ENCODE measurements around the gene SMIM43. TPM values are rescaled to one million over a fixed set of nuclear protein-coding genes. Genes with fewer than 3 reads are reported as not detected.

SMIM43 gene
- total and polyA plus RNA-seq, 2 of the 8 experiments (the other 6 are each of a cell fraction or from before 2014, with no cell fraction given) = 0.50 to 0.94 TPM

DNA sequence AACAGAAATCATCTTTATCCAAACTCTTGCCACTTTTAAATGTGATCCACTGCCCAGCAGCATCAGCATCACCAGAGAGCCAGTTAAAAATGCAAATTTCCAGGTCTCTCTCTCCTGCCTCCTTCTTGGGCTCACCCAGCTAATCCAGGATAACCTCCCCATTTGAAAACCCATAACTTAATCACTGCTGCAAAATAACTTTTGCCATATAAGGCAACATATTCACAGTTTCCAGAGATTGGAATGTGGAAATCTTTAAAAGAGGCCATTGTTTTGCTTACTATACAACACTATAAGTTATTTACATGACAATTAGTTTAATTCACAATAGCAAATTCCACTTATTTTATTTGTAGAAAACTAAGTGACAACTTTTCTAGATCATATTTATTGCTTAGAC, 31.3 kb upstream of the SMIM43 start (continued):
- TF ChIP-seq EP300 (IDR thresholded peaks at IDR 0.05; ENCODE audit: borderline replicate concordance in 1 of 2, low read depth in 2 of 2, low read length in 2 of 2) = peak in 1 of 2 experiments; percentile 46; a peak in 1 of 3 replicates
- no peak for TF ChIP-seq E2F6 (IDR thresholded peaks at IDR 0.05)
- no peak for TF ChIP-seq TCF12 (IDR thresholded peaks at IDR 0.05; ENCODE audit: low read depth, low read length)
- no peak for TF ChIP-seq SIN3A (conservative IDR thresholded peaks at IDR 0.05 in 1 of 2, IDR thresholded peaks at IDR 0.05 in 1 of 2; ENCODE audit: low read depth in 1 of 2, low read length in 2 of 2)
- TF ChIP-seq SP1 (IDR thresholded peaks at IDR 0.05; ENCODE audit: low read depth, low read length) = 0 out of 2 replicates have a peak, but pooled peaks have one; percentile 49
- no peak for TF ChIP-seq RNF2 (IDR thresholded peaks at IDR 0.05; ENCODE audit: borderline replicate concordance, low read depth, low read length, missing control alignments, poor library complexity, severe bottlenecking)
- no peak for TF ChIP-seq RFX5 (IDR thresholded peaks at IDR 0.05; ENCODE audit: borderline replicate concordance, low read depth, low read length)
- TF ChIP-seq KDM1A (IDR thresholded peaks at IDR 0.05; ENCODE audit: borderline replicate concordance, low read length) = no peak
- TF ChIP-seq MAFK (IDR thresholded peaks at IDR 0.05; ENCODE audit: low read depth, low read length) = peak; percentile 11; the same call in 1 of the 2 replicates
- peak; percentile 49 for TF ChIP-seq TAF7 (optimal IDR thresholded peaks at IDR 0.05; ENCODE audit: borderline replicate concordance, low read depth, low read length)
- TF ChIP-seq BCL11A (IDR thresholded peaks at IDR 0.05; ENCODE audit: low read depth in 2 of 2, low read length in 2 of 2) = no peak
- no peak for TF ChIP-seq CBX5 (IDR thresholded peaks at IDR 0.05; ENCODE audit: low read depth, low read length)
- TF ChIP-seq POLR2A (IDR thresholded peaks at IDR 0.05; ENCODE audit: control extremely low read depth in 1 of 2, low read depth in 2 of 2, low read length in 2 of 2) = peak; percentile 52 to 58; a peak in 2 of 3 replicates
- no peak for TF ChIP-seq YY1 (IDR thresholded peaks at IDR 0.05; ENCODE audit: low read depth, low read length)

Measured in H1 (cell line).